Activated T-cell treated with anti-CD3 and anti-CD28 coated beads, Interleukin-2, amount 50 U/mL, for 24 hours (primary cell): ENCODE results near the gene STT3B.

ENCODE experiments used
- DNase-seq: peaks from one replicate; pipeline ENCODE4 v3.0.0-alpha.2; 2020
- H3K27ac Mint-ChIP-seq: 2 replicates; pipeline ENCODE4 v1.8.0; 2020; ENCODE audit warnings: mild to moderate bottlenecking, mixed read lengths
- H3K27me3 Mint-ChIP-seq: 2 replicates; pipeline ENCODE4 v1.8.0; 2020; ENCODE audit warnings: mixed read lengths
- H3K36me3 Mint-ChIP-seq: 2 replicates; pipeline ENCODE4 v1.8.0; 2020; ENCODE audit warnings: low read depth, mixed read lengths
- H3K4me1 Mint-ChIP-seq: 2 replicates; pipeline ENCODE4 v1.8.0; 2020; ENCODE audit warnings: low read depth, mixed read lengths
- H3K4me3 Mint-ChIP-seq: 2 replicates; pipeline ENCODE4 v1.8.0; 2020; ENCODE audit warnings: mild to moderate bottlenecking, moderate library complexity, mixed read lengths
- H3K9me3 Mint-ChIP-seq: 2 replicates; pipeline ENCODE4 v1.8.0; 2020; ENCODE audit warnings: mixed read lengths

The STT3B gene

DNA sequence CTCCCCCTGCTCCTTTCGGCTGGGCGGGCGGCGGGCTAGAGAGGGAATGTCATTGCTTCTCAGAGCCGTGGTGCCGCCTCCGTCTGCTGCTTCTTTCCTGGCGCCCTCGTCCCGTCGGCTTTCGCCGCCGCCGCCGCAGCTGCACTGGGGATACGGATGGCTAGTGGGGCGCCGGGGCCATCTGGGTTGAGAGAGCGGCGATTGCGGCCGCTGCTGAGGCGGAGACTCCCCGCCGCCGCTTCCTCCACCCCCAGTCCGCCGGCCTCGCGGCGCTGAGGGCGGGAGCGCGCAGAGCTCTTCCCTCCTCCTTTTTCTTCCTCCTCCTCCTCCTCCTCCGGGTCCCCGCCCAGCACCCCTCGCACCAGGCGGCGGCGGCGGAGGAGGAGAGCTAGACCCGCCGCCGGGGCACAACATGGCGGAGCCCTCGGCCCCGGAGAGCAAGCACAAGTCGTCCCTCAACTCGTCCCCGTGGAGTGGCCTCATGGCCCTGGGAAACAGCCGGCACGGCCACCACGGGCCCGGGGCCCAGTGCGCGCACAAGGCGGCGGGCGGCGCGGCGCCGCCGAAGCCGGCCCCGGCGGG, at the start of gene STT3B:
STT3B (plus strand) TSS at position 339 of the 582 bp plus-strand sequence; CDS start at position 413, 74 bp downstream.
- H3K27me3 Mint-ChIP-seq, result no peaks in the 10 kb centered on the region
- H3K27ac Mint-ChIP-seq, result peak within 1 kb of the TSS; percentile 99
- peaks cover 34% of the 10 kb centered on the region for H3K4me1 Mint-ChIP-seq
- no peaks in the 10 kb centered on the region for H3K9me3 Mint-ChIP-seq
- H3K4me3 Mint-ChIP-seq, result no peak within 1 kb of the TSS
- H3K36me3 Mint-ChIP-seq, result peaks cover 33% of the 10 kb centered on the region
- DNase-seq, result no peak

DNA sequence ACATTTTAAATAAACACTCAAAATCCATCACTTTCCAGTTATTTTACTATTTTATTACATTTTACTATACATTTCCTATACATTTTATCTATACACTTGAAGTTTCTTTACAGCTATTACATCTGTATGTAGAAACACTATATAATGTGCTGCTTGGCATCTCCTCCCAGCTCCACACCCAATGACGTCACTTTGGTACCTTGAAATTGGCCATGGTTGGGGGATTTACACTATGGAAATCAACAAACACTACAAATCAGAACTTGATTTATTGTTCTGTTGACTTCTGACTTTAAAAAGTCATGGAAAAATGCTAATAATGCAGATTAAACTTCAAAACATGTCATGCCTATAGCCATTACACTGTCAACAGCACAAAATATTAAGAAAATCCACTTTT, 48.9 kb upstream of the STT3B start:
- H3K4me3 Mint-ChIP-seq, result no peak overlapping the region
- no peak for DNase-seq
- H3K4me1 Mint-ChIP-seq, result no peaks in the 10 kb centered on the region
- H3K27ac Mint-ChIP-seq, result no peak overlapping the region
- H3K36me3 Mint-ChIP-seq, result no peaks in the 10 kb centered on the region
- H3K9me3 Mint-ChIP-seq, result peaks cover 3% of the 10 kb centered on the region
- H3K27me3 Mint-ChIP-seq, result no peaks in the 10 kb centered on the region

DNA sequence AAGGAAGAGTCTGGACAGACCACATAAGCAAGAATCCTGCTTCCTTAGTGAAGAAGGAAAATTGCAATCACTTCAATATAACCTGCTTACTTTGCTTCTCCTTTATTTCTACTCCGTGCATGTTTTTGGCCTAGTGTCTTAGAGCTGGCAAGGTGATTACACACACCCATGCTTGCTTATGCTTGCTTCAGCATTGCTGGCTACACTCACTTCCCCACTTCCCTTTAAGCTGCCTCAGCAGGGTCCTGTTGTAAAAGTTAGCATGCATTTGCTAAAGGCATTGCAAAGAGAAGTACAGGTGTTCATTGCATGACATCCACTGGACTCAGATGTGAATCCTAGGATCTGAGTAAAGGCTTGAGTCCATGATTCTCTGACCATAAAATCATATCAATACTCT, 47.5 kb upstream of the STT3B start:
- no peaks in the 10 kb centered on the region for H3K4me1 Mint-ChIP-seq
- DNase-seq, result no peak
- peaks cover 8% of the 10 kb centered on the region for H3K9me3 Mint-ChIP-seq
- no peak overlapping the region for H3K27ac Mint-ChIP-seq
- H3K27me3 Mint-ChIP-seq, result no peaks in the 10 kb centered on the region
- H3K4me3 Mint-ChIP-seq, result no peak overlapping the region
- no peaks in the 10 kb centered on the region for H3K36me3 Mint-ChIP-seq

DNA sequence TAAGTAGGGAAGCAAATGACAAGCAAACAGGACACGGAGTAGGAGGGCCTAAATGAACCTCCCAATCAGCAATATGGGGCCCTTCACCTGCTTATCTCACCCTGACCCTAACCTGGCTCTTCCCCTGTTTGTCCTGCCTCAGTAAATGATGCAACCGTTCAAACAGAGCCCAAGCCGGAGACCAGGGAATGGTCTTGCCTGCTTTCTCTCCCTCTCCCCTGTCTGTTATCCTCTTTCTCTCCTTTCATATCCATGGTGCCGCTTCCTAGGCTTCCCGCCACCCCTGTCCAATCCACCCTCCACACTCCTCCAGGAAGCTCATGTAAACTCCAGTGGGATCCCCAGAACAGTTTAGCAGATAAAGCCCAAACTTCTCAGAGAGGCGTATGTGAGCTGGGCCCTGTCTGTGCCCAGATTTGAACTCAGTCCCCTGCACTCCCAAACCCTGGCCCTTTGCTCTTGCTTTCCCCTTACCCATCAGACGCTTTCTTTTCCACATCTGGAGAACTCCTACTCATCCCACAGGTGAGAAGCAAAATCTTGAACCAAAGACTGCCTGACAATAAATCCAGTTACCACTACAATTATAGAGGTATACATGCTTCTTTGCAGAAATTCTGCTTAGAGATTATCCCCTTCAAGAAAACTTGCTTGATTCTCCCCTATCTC, 45.7 kb upstream of the STT3B start:
- Mint-ChIP-seq H3K9me3 (peaks cover 21% of the 10 kb centered on the region), H3K4me3 (no peak overlapping the region), H3K27ac (no peak overlapping the region), H3K4me1 (no peaks in the 10 kb centered on the region), H3K27me3 (no peaks in the 10 kb centered on the region), H3K36me3 (peaks cover 6% of the 10 kb centered on the region)
- no peak for DNase-seq

DNA sequence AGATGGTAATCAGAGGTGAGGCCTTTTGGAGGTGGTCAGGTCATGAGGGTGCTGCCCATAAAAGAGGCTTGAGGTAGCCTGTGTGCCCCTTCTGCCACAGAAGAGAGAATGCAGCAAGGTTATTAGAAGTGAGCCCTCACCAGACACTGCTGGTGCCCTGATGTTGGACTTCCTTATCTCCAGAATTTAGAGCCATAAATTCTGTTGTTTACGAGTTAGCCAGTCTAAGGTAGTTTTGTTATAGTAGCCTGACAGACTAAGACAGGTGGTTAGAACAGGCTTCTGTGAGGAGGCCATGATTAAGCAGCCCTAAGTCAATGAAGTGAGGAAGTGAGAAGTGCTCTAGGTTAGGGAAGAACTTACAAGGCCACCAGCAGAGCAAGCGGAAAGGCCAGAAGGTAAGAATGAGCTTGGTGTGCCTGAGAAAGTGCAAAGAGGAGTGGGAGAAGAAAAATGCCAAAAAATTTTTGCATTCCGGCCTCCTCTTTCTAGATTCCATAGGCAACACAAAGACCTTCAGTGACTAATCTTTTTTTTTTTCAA, 44.2 kb upstream of the STT3B start:
- no peak for DNase-seq
- Mint-ChIP-seq H3K4me3 (no peak overlapping the region), H3K36me3 (peaks cover 6% of the 10 kb centered on the region), H3K27me3 (no peaks in the 10 kb centered on the region), H3K4me1 (no peaks in the 10 kb centered on the region), H3K9me3 (peaks cover 27% of the 10 kb centered on the region), H3K27ac (no peak overlapping the region)

DNA sequence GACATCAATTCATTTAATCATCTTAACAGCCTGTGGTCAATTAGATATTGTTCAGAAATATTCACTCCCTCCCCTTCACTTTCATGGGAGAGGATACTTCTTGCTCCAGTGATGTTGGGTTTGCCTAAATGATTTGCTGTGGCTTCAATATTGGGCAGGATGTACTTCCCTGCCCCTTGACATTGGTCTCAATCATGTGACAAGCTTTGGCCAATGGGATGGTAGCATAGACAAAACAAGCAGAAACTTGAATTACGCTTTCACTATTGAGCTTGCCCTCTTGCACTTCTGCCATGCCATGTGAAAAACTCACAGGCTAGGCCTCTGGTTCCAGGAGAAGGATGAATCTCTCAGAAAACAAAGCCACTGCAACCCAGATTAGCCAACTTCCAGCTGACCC, 42.2 kb upstream of the STT3B start:
- Mint-ChIP-seq H3K27ac (no peak overlapping the region), H3K4me1 (no peaks in the 10 kb centered on the region), H3K4me3 (no peak overlapping the region), H3K27me3 (no peaks in the 10 kb centered on the region), H3K9me3 (peaks cover 27% of the 10 kb centered on the region), H3K36me3 (peaks cover 6% of the 10 kb centered on the region)
- no peak for DNase-seq

DNA sequence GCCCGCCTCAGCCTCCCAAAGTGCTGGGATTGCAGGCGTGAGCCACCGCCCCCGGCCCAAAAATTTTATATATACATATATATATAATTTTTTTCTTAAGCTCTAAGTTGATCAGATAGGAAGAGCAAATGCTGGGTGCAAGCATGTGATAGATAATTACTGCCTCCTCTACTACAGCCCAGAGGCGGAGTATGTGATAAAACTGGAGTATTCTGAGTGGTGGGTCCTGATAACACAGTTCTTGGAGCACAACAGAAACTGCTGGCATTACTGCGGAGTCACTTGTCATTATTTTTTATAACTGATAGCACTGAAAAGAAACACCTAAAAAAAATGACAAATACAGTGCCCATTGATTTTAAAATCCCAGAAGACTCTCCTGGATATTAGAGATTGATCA, 41.1 kb upstream of the STT3B start:
- no peak for DNase-seq
- Mint-ChIP-seq H3K36me3 (peaks cover 6% of the 10 kb centered on the region), H3K4me3 (no peak overlapping the region), H3K27ac (no peak overlapping the region), H3K9me3 (peaks cover 27% of the 10 kb centered on the region), H3K4me1 (no peaks in the 10 kb centered on the region), H3K27me3 (no peaks in the 10 kb centered on the region)

DNA sequence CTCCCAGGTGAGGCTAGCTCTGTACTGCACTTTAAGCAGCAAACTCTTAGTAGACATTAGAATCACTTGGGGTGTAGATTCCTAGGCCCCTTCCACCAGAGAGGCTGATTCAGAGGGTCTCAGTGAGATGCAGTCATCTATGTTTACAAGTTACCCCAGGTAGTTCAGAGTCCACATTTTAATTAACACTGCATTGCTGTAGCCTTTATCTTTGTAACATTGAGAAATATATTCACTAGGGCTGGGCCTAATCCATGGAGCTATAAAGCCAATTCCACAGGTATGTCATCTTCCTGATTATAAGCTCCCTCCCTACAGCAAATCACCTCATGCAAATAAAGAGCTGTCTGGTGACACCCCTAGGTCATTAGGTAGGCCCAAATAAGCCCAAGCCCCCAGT, 39.6 kb upstream of the STT3B start:
- no peak overlapping the region for H3K4me3 Mint-ChIP-seq
- no peaks in the 10 kb centered on the region for H3K4me1 Mint-ChIP-seq
- H3K9me3 Mint-ChIP-seq, result peaks cover 27% of the 10 kb centered on the region
- DNase-seq, result no peak
- H3K27ac Mint-ChIP-seq, result no peak overlapping the region
- H3K27me3 Mint-ChIP-seq, result no peaks in the 10 kb centered on the region
- H3K36me3 Mint-ChIP-seq, result peaks cover 6% of the 10 kb centered on the region

DNA sequence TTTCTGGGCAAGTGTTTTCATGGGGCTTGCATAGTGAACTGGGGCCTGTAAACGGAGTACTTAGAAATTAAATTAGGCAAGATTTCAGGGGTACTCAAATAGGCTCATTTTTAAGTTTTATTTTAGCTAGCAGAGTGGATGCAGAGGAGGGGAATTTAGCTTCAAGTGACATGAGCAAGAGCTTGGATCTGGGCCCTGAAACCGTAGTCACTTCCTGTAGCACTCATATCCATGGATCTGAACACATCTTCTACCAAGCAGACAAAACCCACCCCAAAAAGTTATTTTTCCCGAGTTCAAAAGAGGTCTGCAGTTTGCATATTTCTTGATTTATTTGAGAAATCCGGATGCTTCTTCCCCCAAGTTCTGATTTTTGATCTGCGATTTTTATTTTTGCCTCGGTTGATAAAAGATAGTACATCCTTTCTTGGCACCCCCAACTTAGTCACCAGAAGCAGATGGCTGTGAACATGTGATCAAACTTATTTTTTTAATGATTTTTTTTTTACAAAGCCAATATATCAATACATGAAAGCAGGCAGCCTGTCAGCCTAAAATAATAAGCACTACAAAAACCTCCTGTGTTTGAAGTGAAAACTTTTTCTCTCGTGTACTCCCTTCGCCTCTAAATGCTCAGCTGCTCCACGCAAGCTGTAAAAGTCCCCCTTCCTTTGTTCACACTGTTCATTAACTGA, 36.6 kb upstream of the STT3B start:
- DNase-seq, result no peak
- Mint-ChIP-seq H3K27me3 (no peaks in the 10 kb centered on the region), H3K4me3 (no peak overlapping the region), H3K36me3 (peaks cover 2% of the 10 kb centered on the region), H3K27ac (no peak overlapping the region), H3K9me3 (peaks cover 10% of the 10 kb centered on the region), H3K4me1 (no peaks in the 10 kb centered on the region)

DNA sequence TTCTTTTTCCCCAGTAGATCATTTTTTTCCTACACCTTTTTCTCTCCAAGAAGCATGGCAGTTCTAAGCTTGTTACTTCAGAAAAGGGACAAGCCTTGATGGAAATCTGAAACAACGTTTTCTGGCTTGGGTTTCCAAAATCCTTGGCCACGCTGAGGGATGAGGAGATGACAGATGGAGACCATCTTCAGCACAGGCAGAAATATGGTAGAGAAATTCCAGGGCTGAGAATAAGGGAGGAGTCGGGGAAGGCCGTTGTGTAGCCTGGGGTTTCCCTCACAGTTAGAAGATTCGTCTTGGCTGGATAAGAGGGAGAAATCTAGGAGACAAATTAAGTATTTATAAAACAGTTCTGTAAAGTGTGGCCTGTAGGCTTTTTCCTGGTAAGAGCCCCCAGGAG, 33.9 kb upstream of the STT3B start:
- no peaks in the 10 kb centered on the region for H3K27me3 Mint-ChIP-seq
- no peak for DNase-seq
- H3K4me1 Mint-ChIP-seq, result peaks cover 11% of the 10 kb centered on the region
- H3K4me3 Mint-ChIP-seq, result no peak overlapping the region
- no peaks in the 10 kb centered on the region for H3K36me3 Mint-ChIP-seq
- no peak overlapping the region for H3K27ac Mint-ChIP-seq
- no peaks in the 10 kb centered on the region for H3K9me3 Mint-ChIP-seq

DNA sequence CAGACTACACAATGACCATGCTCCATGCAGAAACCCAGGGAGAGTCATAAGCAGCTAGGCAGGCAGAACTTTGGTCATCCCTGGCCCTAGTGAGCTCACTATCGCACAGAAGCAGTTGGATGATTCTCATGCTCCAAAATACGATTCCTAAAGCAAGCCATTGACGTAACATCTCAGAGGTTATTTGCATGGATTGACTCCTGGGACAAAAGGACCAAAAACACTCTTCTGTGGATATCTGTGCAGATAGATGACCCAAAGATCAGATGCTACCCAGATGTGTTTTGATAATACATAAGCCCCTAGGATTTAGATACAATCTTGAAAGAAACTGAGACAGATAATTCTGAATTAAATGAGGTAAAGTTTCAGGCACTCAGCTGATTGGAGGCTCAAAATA, 33.4 kb upstream of the STT3B start:
- peaks cover 11% of the 10 kb centered on the region for H3K4me1 Mint-ChIP-seq
- no peak for DNase-seq
- no peaks in the 10 kb centered on the region for H3K9me3 Mint-ChIP-seq
- H3K27ac Mint-ChIP-seq, result no peak overlapping the region
- H3K4me3 Mint-ChIP-seq, result no peak overlapping the region
- no peaks in the 10 kb centered on the region for H3K27me3 Mint-ChIP-seq
- H3K36me3 Mint-ChIP-seq, result no peaks in the 10 kb centered on the region

DNA sequence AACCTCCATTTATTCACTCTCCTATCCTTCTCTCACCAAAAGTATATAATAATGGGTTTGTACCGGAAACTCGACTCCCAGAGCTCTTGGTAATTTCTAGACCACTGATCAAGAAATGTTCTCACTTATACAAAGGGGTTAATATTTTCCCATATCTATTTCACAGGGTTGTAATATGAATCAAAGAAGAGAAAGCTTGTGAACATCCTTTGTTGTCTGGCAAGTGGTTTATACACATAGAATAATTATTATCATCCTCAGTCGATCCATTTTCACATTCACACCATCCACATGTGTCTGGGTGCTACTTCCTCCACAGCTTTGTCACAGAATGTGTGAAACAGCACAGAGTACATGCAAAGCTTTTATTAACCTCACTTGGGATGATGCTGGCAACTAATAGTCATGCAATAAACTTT, 29.9 kb upstream of the STT3B start:
- no peaks in the 10 kb centered on the region for H3K36me3 Mint-ChIP-seq
- H3K4me3 Mint-ChIP-seq, result no peak overlapping the region
- H3K9me3 Mint-ChIP-seq, result no peaks in the 10 kb centered on the region
- DNase-seq, result no peak
- H3K27me3 Mint-ChIP-seq, result no peaks in the 10 kb centered on the region
- H3K27ac Mint-ChIP-seq, result no peak overlapping the region
- peaks cover 35% of the 10 kb centered on the region for H3K4me1 Mint-ChIP-seq

DNA sequence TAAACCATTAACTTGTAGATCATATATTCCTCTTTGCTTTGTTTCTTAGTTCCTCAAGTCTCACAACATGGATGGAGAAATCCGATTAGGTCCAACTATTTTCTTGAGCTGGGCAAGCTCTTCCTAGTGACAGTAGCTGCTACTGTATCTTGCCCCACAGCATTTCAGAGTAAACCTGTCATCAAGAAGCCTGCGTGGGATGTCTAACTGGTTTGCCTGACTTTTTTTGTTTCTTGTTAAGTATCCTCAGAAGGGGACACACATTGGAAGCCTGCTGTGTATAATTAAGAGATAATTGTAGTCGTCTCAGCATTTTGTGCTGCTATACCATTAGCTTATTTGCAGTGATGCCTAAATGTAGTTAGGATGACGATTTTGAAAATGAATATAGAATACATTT, 29.3 kb upstream of the STT3B start:
- peaks cover 42% of the 10 kb centered on the region for H3K4me1 Mint-ChIP-seq
- H3K27ac Mint-ChIP-seq, result no peak overlapping the region
- no peaks in the 10 kb centered on the region for H3K36me3 Mint-ChIP-seq

DNA sequence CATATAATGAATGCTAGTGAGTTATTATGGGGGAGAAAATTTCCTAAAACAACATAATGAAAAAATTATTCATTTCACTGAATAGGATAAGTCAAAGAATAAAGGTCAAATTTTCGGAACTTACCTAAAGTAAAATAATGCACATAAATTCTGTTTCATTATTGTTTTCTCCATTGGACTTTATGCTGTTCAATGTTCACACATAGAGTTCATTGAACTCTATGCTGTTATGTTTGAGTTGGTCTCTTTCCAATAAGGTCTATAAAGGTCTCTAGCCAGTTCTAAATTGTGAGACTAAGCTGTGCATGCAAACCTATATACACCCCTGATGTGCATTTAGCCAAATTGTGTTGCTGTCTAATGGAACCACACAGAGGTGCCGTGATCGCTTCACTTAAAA, 28.5 kb upstream of the STT3B start:
- no peak overlapping the region for H3K4me3 Mint-ChIP-seq
- H3K27me3 Mint-ChIP-seq, result no peaks in the 10 kb centered on the region
- H3K27ac Mint-ChIP-seq, result no peak overlapping the region
- no peak for DNase-seq
- no peaks in the 10 kb centered on the region for H3K9me3 Mint-ChIP-seq
- H3K36me3 Mint-ChIP-seq, result no peaks in the 10 kb centered on the region
- peaks cover 49% of the 10 kb centered on the region for H3K4me1 Mint-ChIP-seq

More for the DNA sequence above, 29.3 kb upstream of the STT3B start:
- no peaks in the 10 kb centered on the region for H3K27me3 Mint-ChIP-seq
- H3K4me3 Mint-ChIP-seq, result no peak overlapping the region
- no peak for DNase-seq
- no peaks in the 10 kb centered on the region for H3K9me3 Mint-ChIP-seq
